Measurements from ENCODE around the gene HOXA7.
A peak's percentile ranks its signal among the peaks of the same experiment; 100 is the strongest.

Gene HOXA7

GRCh38 chr7:27170426-27171324, 14.2 kb upstream of the HOXA7 start:
- DNase-seq, result no peak

DNA sequence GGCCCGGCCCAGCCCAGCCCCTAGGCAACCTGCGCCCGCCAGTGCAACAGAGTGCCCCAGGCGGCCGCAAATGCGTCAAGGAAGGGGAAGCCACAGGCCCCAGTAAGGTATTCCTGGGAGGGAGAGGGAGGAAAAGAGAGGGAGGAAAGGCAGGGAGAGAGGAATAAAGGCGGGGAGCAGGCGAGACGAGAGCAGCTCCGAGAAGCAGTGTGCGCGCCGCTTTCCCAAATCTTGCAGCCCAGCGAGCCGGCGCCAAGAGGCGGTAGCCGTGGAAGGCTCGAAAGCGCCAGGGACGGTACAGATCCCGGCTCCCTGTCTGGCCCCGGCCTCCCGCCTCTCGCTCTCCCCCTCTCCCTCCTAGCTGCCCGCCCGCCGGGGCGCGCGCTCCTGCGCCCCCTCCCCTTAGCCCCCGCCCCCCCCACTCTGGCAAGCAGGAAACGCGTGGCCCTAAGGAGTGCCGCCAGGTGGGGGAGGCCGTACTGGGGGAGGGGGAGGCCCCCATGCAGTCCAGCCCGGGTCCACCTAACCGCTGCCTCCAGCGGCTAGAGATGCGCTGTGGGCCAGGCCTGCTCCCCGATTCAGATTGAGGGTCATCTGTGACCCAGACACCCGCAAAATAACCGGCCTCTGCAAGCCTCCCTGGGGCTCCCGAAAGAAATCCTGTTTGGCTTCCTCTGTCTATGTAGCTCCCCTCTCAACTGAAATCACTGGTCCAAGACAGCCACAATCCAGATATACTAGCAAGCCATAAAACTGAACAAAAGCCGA, 13.4 kb upstream of the HOXA7 start:
- DNase-seq, result no peak

GRCh38 chr7:27168265-27168947, 11.9 kb upstream of the HOXA7 start:
- DNase-seq, result no peak

DNA sequence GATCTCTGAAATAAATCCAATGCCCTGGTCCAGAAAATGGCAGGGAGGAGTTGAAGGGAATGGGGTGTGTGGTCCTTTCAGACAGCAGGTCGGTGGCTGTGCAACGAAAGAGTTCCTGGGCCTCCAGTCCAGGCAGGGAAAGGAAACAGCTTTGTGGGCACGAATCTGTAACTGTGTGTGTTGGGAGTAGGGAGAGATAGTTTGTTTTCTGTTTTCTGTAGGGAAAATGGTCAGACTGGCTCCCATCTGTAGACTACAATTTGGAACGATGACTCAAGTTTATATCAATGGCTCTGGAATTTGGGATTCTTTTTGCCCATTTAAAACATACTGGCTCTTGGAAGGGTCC, 11.4 kb upstream of the HOXA7 start:
- DNase-seq, result no peak

GRCh38 chr7:27166531-27167505, 10.3 kb upstream of the HOXA7 start:
- DNase-seq, result no peak

GRCh38 chr7:27165996-27166530, 9.6 kb upstream of the HOXA7 start:
- DNase-seq, result no peak

- DNase-seq, result no peak
These were observed 8.9 kb upstream of the HOXA7 start, which contains the start of gene HOXA9 for GRCh38 chr7:27165089-27165995. Gene HOXA9, minus strand, starts transcription at chr7:27165537. Its CDS starts 80 bp downstream, at chr7:27165457.

DNA sequence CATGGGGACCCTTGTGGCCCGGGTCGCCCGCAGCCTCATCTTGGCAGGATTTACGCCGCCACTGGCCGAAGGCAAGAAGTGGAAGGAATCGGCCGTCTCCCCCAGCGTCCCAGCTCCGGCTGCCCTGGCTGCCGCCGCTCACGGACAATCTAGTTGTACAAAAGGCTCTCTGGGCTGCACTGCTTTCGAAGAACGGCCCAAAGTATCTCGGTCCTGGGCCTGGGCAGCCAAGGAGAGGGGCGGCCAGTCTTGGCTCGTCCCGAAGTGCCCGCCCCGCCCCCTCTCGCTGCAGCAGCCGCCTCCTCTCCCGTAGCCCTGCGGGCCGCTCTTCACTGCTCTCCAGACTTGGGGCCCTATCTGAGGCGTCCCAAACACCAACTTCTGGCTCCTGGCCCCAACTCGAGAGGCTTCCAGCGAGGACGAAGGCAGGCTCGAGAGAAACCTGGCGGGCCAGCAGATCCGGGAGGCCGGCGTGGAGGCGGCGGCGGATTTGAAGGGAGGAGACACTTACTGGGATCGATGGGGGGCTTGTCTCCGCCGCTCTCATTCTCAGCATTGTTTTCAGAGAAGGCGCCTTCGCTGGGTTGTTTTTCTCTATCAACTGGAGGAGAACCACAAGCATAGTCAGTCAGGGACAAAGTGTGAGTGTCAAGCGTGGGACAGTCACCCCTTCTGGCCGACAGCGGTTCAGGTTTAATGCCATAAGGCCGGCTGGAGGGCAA, 8.1 kb upstream of the HOXA7 start:
- DNase-seq, result no peak

DNA sequence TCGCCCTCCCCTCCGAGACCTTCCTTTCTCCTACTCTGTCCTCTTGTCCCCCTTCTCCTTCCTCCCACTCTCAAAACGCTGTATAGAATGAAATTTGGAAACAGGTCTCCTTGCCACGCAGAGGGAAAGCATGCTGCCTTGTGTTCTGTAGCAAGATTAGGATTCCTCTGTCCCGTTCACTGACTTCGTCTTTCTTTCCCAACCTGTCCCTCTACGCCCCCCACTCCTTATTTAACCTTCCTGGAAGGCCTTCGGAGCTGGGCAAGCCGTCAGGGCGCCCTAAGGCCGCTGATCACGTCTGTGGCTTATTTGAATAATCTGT, 7.5 kb upstream of the HOXA7 start:
- DNase-seq, result no peak

DNA sequence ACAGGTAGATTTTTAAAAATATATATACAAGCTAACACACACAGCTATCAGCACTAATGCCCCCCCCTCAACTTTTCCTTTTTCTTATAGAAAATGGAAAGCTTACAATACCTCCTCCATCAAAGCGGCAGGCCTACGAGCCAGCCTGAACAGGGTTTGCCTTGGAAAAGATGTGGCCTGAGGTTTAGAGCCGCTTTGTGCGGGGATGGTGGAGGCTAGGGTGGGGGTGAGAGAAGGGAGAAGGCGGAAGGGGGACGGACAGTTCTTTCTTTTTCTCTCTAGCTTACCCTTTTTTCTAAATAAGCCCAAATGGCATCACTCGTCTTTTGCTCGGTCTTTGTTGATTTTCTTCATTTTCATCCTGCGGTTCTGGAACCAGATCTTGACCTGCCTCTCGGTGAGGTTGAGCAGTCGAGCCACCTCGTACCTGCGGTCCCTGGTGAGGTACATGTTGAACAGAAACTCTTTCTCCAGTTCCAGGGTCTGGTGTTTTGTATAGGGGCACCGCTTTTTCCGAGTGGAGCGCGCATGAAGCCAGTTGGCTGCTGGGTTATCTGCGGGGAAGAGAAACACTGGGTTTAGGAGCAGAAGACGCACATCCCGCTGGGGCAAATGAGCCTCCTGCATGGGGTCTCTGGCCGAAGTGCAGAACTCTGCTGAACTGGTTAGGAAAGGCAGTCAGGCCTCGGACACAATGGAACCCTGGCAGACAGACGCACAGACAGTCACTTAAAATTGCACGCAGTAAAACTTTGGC, 7.0 kb upstream of the HOXA7 start:
- no peak for DNase-seq

- no peak for DNase-seq
These were observed 6.2 kb upstream of the HOXA7 start for GRCh38 chr7:27162561-27163287.

- DNase-seq, result no peak
These were observed 5.5 kb upstream of the HOXA7 start for GRCh38 chr7:27161721-27162560.

- DNase-seq, result no peak
These were observed 4.8 kb upstream of the HOXA7 start for GRCh38 chr7:27161214-27161720.

GRCh38 chr7:27160546-27161213, 4.2 kb upstream of the HOXA7 start:
- DNase-seq, result peak; percentile 66 to 68

DNA sequence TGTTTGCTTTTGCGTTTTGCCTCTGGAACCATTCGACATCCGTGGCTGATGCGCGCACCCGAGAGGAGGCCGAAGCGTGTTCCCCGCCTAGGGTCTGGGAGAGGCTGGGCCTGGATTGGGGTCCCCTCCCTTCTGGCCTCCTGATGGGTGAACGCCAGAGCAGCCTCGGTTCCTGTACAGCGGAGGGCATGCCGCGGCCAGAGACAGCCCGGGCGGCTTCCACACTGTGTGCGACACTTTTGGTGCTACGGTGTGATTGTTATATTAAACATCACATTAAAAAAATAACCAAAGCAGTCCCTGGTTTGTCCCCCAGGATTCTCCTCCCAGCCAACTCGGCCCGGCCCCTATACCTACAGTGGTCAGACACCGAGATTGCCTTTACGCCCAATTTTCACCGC, 3.7 kb upstream of the HOXA7 start:
- no peak for DNase-seq

DNA sequence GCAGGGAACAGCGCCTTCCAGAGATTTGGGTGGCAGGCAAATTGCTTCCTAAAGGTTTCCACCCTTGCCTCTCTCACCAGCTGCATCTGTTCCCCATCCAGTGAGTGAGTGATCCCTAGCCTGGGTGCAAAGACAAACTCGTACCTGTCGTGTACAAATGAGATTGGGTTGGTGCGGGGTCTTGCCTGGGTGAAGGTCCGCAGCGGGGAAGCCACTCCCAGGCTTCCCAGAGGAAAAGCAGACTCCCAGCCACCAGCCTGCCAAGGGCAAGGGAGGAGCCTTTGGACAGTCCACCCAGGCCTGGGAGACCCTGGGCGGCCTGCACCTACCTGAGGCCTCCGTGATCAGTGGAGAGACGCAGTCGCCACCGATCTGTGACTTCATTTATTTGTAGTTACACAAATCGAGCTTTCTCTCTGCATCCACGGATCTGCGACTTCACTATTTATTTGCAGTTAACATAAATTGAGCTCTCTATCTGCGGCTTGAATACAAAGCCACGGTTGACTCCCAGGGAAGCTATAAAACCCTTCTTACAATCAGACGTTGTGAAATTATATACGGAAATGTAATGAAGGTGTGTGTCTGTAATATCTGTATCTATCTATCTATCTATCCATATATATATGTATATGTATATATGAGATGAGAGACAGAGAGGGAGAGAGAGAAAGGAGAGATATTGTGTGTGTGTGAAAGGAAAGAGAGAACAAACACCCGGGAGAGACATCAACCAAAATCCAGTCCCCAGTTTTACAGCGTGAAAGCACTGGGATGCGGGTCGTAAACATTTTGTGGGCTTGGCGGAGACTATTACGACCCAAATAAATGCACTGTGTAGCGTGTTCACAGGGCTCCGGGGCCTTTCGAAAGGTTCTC, 3.0 kb upstream of the HOXA7 start:
- DNase-seq, result no peak

Data from SW 1271 (cell line).